Skeletal muscle tissue (tissue), 4 donors: Measurements from ENCODE around the gene KDM3A. TPM values are rescaled to one million over a fixed set of nuclear protein-coding genes. Genes with fewer than 3 reads are reported as not detected.
A peak's percentile ranks its signal among the peaks of the same experiment; 100 is the strongest.

ENCODE experiments used
- H3K27ac ChIP-seq: one replicate; pipeline ENCODE4 v1.7.0; 2013; ENCODE audit warnings: mild to moderate bottlenecking, low read depth, low read length, inconsistent platforms
- H3K27me3 ChIP-seq, 3 donors: one replicate each; pipeline ENCODE4 v1.7.0; 2013; ENCODE audit warnings: low read length in 3 of 3; ENCODE audit not compliant: control insufficient read depth in 3 of 3, insufficient read depth in 3 of 3
- H3K36me3 ChIP-seq, 3 donors: one replicate each; pipeline ENCODE4 v1.7.0; 2013; ENCODE audit warnings: low read length in 3 of 3; ENCODE audit not compliant: control insufficient read depth in 3 of 3, insufficient read depth in 3 of 3
- H3K4me1 ChIP-seq, 3 donors: one replicate each; pipeline ENCODE4 v1.7.0; 2013; ENCODE audit warnings: low read length in 3 of 3, mild to moderate bottlenecking in 3 of 3; ENCODE audit not compliant: control insufficient read depth in 3 of 3, insufficient read depth in 3 of 3
- H3K4me3 ChIP-seq, 3 donors: one replicate each; pipeline ENCODE4 v1.7.0; 2013; ENCODE audit warnings: low read length in 3 of 3
- H3K9ac ChIP-seq, 3 donors: one replicate each; pipeline ENCODE4 v1.7.0; 2013; ENCODE audit warnings: low read length in 3 of 3, mild to moderate bottlenecking in 3 of 3, moderate library complexity in 2 of 3, low read depth in 1 of 3
- H3K9me3 ChIP-seq, 3 donors: one replicate each; pipeline ENCODE4 v1.7.0; 2013; ENCODE audit warnings: low read length in 3 of 3; ENCODE audit not compliant: control insufficient read depth in 3 of 3
- total RNA-seq: library from RNA; depleted of rRNA; stranded (reverse); fragments of >200 nt; gene quantifications from one replicate; pipeline ENCODE4 v1.2.3, GENCODE V29; 2014
- donor health status: Osteomylitis.

The KDM3A gene
- total RNA-seq, 1 donor from 2014 or later: 41.2 TPM

DNA sequence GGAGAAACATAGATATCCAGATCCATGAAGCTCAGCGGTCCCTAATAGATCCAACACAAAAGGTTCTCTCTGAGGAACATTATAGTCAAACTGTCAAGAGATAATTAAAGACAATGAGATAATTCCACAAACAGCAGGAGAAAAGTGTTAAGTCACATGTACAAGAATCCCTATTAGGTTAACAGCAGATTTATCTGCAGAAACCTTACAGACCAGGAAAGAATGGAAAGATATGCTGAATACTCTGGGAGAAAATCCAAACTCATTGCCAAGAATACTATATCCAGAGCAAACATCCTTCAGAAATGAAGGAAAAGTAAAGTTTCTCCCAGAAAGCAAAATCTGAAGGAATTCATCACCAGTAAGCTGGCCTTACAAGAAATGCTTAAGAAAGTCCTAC is 10.8 kb upstream of the KDM3A start:
- Histone ChIP-seq H3K9me3 (no peaks in the 10 kb centered on the region), H3K27ac (no peak overlapping the region), H3K4me3 (no peak overlapping the region), H3K9ac (no peak overlapping the region), H3K36me3 (no peaks in the 10 kb centered on the region), H3K27me3 (no peaks in the 10 kb centered on the region), H3K4me1 (no peaks in the 10 kb centered on the region)

- Histone ChIP-seq H3K9ac (no peak overlapping the region), H3K4me1 (no peaks in the 10 kb centered on the region), H3K27ac (no peak overlapping the region), H3K27me3 (no peaks in the 10 kb centered on the region), H3K36me3 (no peaks in the 10 kb centered on the region), H3K9me3 (peaks cover 0 to 8% (median 0%) of the 10 kb centered on the region in 3 donors), H3K4me3 (no peak overlapping the region)
Measured at GRCh38 chr2:86433137-86433536, 8.0 kb upstream of the KDM3A start.

DNA sequence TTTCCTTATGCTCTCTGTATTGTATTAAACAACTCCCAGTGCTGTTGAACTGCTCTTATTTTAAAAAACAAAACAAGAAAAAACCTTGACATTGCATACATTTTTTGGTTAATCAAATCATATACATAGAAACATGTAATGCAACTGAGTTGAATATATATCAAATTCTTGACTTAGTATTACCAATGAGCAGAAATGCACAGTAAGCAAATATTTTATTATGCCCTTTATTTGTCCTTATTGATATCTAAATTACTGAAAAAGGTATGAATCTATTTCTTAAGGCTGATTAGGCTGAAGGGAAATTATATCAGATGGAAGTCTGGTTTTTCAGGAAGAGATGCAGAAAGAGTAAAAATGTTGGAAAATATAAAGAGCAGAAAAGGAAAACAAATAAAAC is 6.9 kb upstream of the KDM3A start:
- Histone ChIP-seq H3K4me1 (no peaks in the 10 kb centered on the region), H3K36me3 (no peaks in the 10 kb centered on the region), H3K9me3 (peaks cover 3 to 8% (median 3%) of the 10 kb centered on the region in 3 donors)

DNA sequence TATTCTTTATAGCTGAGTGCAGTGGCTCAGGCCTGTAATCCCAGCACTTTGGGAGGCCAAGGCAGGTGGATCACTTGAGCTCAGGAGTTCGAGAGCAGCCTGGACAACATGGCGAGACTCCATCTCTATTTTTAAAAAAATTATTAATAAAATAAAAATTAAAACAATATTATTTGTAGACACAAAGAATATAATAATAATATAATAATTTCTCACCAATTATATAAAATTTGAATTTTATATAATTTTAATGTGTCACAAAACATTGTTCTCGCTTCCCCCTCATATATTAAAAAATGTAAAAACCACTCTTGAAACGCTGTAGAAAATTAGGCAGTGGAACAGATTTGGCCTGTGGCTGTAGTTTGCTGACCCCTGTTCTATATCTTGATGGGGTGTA is 5.6 kb upstream of the KDM3A start:
- Histone ChIP-seq H3K36me3 (no peaks in the 10 kb centered on the region), H3K4me1 (no peaks in the 10 kb centered on the region), H3K4me3 (no peak overlapping the region), H3K27ac (no peak overlapping the region), H3K9ac (no peak overlapping the region), H3K27me3 (no peaks in the 10 kb centered on the region), H3K9me3 (peaks cover 3 to 12% (median 12%) of the 10 kb centered on the region in 3 donors)

More for the DNA sequence above, 6.9 kb upstream of the KDM3A start:
- Histone ChIP-seq H3K4me3 (no peak overlapping the region), H3K27me3 (no peaks in the 10 kb centered on the region), H3K9ac (no peak overlapping the region), H3K27ac (no peak overlapping the region)

- Histone ChIP-seq H3K27me3 (no peaks in the 10 kb centered on the region), H3K4me3 (no peak overlapping the region), H3K36me3 (no peaks in the 10 kb centered on the region), H3K27ac (no peak overlapping the region), H3K9ac (no peak overlapping the region), H3K9me3 (peaks cover 3 to 12% (median 12%) of the 10 kb centered on the region in 3 donors), H3K4me1 (peaks cover 0 to 3% (median 0%) of the 10 kb centered on the region in 3 donors)
Measured at GRCh38 chr2:86436328-86436727, 4.8 kb upstream of the KDM3A start.

- H3K36me3 ChIP-seq: peaks cover 0 to 4% (median 2%) of the 10 kb centered on the region in 3 donors
- H3K4me3 ChIP-seq: peak overlapping the region; percentile 62 to 79 (median 76)
- peaks cover 3 to 12% (median 12%) of the 10 kb centered on the region in 3 donors for H3K9me3 ChIP-seq
- peak overlapping the region; percentile 97 for H3K27ac ChIP-seq
- H3K27me3 ChIP-seq: no peaks in the 10 kb centered on the region
- H3K4me1 ChIP-seq: peaks cover 15 to 24% (median 21%) of the 10 kb centered on the region in 3 donors
- peak overlapping the region in 1 of 3 donors; percentile 78 for H3K9ac ChIP-seq
Measured at GRCh38 chr2:86439879-86440630, 1.1 kb upstream of the KDM3A start.

- H3K4me1 ChIP-seq: peaks cover 19 to 34% (median 28%) of the 10 kb centered on the region in 3 donors
- no peaks in the 10 kb centered on the region for H3K27me3 ChIP-seq
- H3K9ac ChIP-seq: peak overlapping the region; percentile 60 to 89 (median 72)
Measured at GRCh38 chr2:86441392-86441881, 266 bp downstream of the KDM3A start.

DNA sequence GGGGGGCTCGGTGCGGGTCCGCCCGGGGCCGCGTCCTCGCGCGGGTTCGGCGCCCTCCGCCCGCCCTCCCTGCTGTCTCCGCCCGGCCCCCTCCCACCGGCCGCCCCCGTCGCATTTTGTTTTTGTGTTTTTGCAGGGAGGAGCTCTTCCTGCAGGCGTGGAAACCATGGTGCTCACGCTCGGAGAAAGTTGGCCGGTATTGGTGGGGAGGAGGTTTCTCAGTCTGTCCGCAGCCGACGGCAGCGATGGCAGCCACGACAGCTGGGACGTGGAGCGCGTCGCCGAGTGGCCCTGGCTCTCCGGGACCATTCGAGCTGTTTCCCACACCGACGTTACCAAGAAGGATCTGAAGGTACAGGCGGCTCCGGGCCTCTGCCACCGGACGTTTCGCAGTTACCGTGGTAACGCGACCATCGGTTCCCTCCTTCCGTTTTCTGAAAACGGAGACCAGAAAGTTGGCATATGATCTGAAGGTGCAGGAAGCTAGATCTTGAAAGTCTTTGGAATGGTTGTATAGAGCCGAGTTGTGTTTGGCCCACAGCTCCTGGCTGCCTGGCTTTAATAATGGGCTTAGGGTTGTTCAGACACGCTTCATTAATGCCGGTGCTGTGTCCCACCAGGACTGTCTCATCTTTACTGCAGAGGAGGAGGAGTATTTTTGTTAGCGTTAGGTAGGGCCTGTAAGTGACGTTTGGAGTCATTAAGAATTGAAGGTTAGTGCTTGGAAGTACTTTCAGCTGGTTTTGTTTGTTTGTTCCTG is 891 bp downstream of the KDM3A start:
- H3K36me3 ChIP-seq: peaks cover 0 to 4% (median 2%) of the 10 kb centered on the region in 3 donors
- peaks cover 19 to 35% (median 28%) of the 10 kb centered on the region in 3 donors for H3K4me1 ChIP-seq
- H3K27ac ChIP-seq: peak overlapping the region; percentile 97
- peak overlapping the region; percentile 82 to 98 (median 90) for H3K4me3 ChIP-seq
- peak overlapping the region; percentile 83 to 92 (median 89) for H3K9ac ChIP-seq
- no peaks in the 10 kb centered on the region for H3K27me3 ChIP-seq
- peaks cover 3 to 12% (median 6%) of the 10 kb centered on the region in 3 donors for H3K9me3 ChIP-seq

More at GRCh38 chr2:86441392-86441881, 266 bp downstream of the KDM3A start:
- peak overlapping the region; percentile 97 for H3K27ac ChIP-seq
- H3K36me3 ChIP-seq: peaks cover 0 to 4% (median 2%) of the 10 kb centered on the region in 3 donors
- peak overlapping the region; percentile 76 to 82 (median 79) for H3K4me3 ChIP-seq
- peaks cover 3 to 12% (median 11%) of the 10 kb centered on the region in 3 donors for H3K9me3 ChIP-seq

DNA sequence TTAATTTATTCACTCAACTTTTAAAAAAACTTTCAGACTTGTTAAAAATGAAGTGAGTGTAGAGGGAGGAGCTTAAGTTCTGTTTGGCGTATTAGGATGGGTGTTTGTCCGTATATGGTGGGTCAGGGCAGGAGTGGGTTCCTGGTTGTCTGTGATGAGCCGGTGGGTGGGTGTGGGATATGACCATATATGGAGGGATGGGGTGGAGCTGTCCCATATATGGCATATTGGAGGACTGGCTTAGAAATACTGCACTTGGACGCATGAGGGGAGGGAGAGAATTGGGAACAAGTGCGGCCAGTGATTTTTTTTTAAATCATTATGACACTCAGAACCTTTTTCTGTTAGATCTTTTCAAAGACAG is 1.5 kb downstream of the KDM3A start:
- H3K4me1 ChIP-seq: peaks cover 19 to 36% (median 29%) of the 10 kb centered on the region in 3 donors
- peaks cover 0 to 4% (median 2%) of the 10 kb centered on the region in 3 donors for H3K36me3 ChIP-seq
- peak overlapping the region; percentile 82 to 98 (median 90) for H3K4me3 ChIP-seq
- H3K9me3 ChIP-seq: peaks cover 3 to 12% (median 4%) of the 10 kb centered on the region in 3 donors
- peak overlapping the region; percentile 83 to 92 (median 89) for H3K9ac ChIP-seq
- no peaks in the 10 kb centered on the region for H3K27me3 ChIP-seq
- H3K27ac ChIP-seq: peak overlapping the region; percentile 97
